ENCODE measurements around the gene SARDH.

SARDH gene

GRCh38 chr9:133715295-133715865 lies 22.8 kb downstream of the SARDH start:
- CTCF ChIA-PET = interaction anchor here (0.5 to 1.8 kb wide), 7 partner anchors 8 to 531 kb away, joined by 3 to 7 read pairs (median 4); no protein-coding TSS in a partner anchor
- Histone ChIP-seq H3K27ac (ENCODE audit: extremely low read depth, low read depth, low read length) (no peak overlapping the region), H3K9me3 (ENCODE audit: control insufficient read depth, insufficient read depth, low read depth, low read length) (no peaks in the 10 kb centered on the region), H3K4me1 (ENCODE audit: control insufficient read depth, insufficient read depth, low read length) (no peaks in the 10 kb centered on the region), H3K36me3 (ENCODE audit: control insufficient read depth in 2 of 2, insufficient read depth in 1 of 2, low read length in 2 of 2) (no peaks in the 10 kb centered on the region), H3K4me3 (ENCODE audit: low read depth, low read length) (no peak overlapping the region)
- POLR2A ChIA-PET = no interaction called here
- TF ChIP-seq TRIM28 (IDR thresholded peaks at IDR 0.05; ENCODE audit: borderline replicate concordance, low read length) (no peak), ZIC2 (tag by site-specific recombination; IDR thresholded peaks at IDR 0.05) (peak; percentile 82)

GRCh38 chr9:133714606-133715294 lies 23.4 kb downstream of the SARDH start:
- Histone ChIP-seq H3K4me3 (ENCODE audit: low read depth, low read length) (no peak overlapping the region), H3K9me3 (ENCODE audit: control insufficient read depth, insufficient read depth, low read depth, low read length) (no peaks in the 10 kb centered on the region), H3K4me1 (ENCODE audit: control insufficient read depth, insufficient read depth, low read length) (no peaks in the 10 kb centered on the region), H3K27ac (ENCODE audit: extremely low read depth, low read depth, low read length) (no peak overlapping the region), H3K36me3 (ENCODE audit: control insufficient read depth in 2 of 2, insufficient read depth in 1 of 2, low read length in 2 of 2) (no peaks in the 10 kb centered on the region)
- POLR2A ChIA-PET = no interaction called here
- CTCF ChIA-PET = interaction anchor here (0.5 to 1.8 kb wide), 6 partner anchors 9 to 530 kb away, joined by 3 to 7 read pairs (median 4); no protein-coding TSS in a partner anchor
- no peak for TF ChIP-seq ZNF114 (tag by site-specific recombination; IDR thresholded peaks at IDR 0.05)
- peak; percentile 47 for TF ChIP-seq ZIC2 (tag by site-specific recombination; IDR thresholded peaks at IDR 0.05)
- no peak for TF ChIP-seq ZNF133 (tag by site-specific recombination; IDR thresholded peaks at IDR 0.05)
- no peak for TF ChIP-seq ZNF580 (tag by site-specific recombination; IDR thresholded peaks at IDR 0.05)
- peak; percentile 53 for TF ChIP-seq GLIS1 (tag by site-specific recombination; IDR thresholded peaks at IDR 0.05)
- TF ChIP-seq ZNF704 (tag by site-specific recombination; IDR thresholded peaks at IDR 0.05) = no peak
- TF ChIP-seq BCL11A (tag by site-specific recombination; IDR thresholded peaks at IDR 0.05; ENCODE audit: low read depth) = no peak

GRCh38 chr9:133713960-133714495 lies 24.1 kb downstream of the SARDH start:
- POLR2A ChIA-PET = no interaction called here
- TF ChIP-seq ZSCAN30 (tag by site-specific recombination; IDR thresholded peaks at IDR 0.05) (no peak), ZNF350 (tag by site-specific recombination; IDR thresholded peaks at IDR 0.05) (no peak), ZNF391 (tag by site-specific recombination; IDR thresholded peaks at IDR 0.05; ENCODE audit: borderline replicate concordance, low read depth) (no peak), PRDM10 (tag by site-specific recombination; IDR thresholded peaks at IDR 0.05) (no peak), ZNF514 (tag by site-specific recombination; IDR thresholded peaks at IDR 0.05) (no peak), ZNF610 (tag by site-specific recombination; IDR thresholded peaks at IDR 0.05; ENCODE audit: borderline replicate concordance) (no peak), ZNF629 (tag by site-specific recombination; IDR thresholded peaks at IDR 0.05) (no peak)
- CTCF ChIA-PET = interaction anchor here (0.8 to 1.8 kb wide), 5 partner anchors 9 to 73 kb away, joined by 3 to 7 read pairs (median 4); no protein-coding TSS in a partner anchor
- H3K36me3 ChIP-seq (ENCODE audit: control insufficient read depth in 2 of 2, insufficient read depth in 1 of 2, low read length in 2 of 2) = no peaks in the 10 kb centered on the region
- H3K4me1 ChIP-seq (ENCODE audit: control insufficient read depth, insufficient read depth, low read length) = no peaks in the 10 kb centered on the region
- H3K27ac ChIP-seq (ENCODE audit: extremely low read depth, low read depth, low read length) = no peak overlapping the region
- no peaks in the 10 kb centered on the region for H3K9me3 ChIP-seq (ENCODE audit: control insufficient read depth, insufficient read depth, low read depth, low read length)
- no peak overlapping the region for H3K4me3 ChIP-seq (ENCODE audit: low read depth, low read length)

Measured in HEK293 (cell line).